ENCODE results near the gene FBXL17.

FBXL17 gene

DNA sequence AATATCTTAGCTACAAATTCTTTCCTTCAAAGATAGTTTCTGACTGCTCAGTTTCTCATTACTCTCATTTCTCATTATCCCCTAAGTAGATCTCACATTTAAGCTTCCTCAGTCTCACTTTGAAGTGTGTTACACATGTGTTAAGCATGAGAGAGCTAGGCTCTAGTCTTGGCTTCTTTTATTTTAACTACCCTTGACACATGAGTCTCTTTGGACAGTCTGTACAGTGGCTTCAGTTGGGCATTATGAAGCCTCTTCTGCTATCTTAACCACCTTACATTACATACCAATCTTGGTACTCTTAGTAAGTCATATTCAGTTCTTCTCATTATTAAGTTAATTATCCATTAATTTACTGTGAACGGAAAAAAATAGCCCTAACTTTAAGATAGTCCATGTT, 232.5 kb downstream of the FBXL17 start:
- no peak for DNase-seq (ENCODE audit: low read depth)

DNA sequence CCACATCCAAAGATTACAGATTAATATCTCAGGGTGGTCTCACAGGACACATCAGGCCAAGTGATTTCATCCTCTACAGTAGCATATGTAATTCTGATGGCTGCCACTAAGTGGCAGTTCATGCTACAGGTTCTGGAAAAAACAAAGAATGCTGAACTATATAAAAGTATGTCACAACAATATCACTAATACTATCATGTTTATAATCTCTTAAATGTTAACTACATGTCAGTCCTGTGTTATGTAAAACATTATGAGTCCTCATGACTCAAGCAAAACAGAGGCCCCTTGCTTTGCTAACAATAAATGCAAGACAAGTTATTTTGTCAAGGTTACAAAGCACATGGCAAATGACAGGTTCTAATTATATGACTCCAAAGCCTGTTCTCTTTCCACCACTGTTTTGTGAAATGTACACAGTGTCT, 233.2 kb downstream of the FBXL17 start:
- DNase-seq (ENCODE audit: low read depth): no peak

DNA sequence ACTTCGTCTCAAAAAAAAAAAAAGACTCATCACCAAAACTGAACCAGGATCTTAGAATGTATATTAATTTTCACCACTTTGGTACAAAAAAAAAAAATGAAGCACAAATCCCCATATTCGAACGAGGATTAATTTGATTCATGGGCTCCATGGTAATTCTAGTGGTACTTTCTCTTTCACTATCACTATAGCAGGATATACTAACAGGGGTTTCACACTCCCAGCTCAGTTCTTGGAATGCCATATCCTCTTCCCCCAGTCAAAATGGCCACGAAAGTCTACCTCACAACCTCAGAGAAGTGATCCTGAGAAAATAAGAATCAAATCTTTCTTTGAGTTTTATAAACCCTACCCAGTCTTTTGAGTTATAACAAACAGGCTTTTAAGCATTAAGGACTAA, 235.7 kb downstream of the FBXL17 start:
- no peak for DNase-seq (ENCODE audit: low read depth)

DNA sequence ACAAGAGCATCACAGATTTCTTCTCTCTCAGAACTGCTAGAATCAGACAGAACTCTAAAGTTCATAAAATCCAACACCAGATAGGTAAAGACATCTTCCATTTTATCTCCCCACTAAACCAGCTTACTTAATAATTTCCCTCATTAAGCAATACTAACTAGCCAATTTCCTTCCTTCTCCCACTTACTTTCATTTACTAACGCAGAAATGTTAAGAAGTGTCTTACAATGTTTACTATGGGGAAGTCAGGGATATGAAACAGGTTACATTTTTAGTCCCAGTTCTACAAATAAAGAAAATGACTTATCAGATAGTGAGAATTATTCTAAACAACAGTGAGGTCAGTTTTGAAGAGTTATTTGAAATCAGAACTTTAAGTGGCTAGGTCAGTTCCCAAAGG, 236.5 kb downstream of the FBXL17 start:
- no peak for DNase-seq (ENCODE audit: low read depth)

DNA sequence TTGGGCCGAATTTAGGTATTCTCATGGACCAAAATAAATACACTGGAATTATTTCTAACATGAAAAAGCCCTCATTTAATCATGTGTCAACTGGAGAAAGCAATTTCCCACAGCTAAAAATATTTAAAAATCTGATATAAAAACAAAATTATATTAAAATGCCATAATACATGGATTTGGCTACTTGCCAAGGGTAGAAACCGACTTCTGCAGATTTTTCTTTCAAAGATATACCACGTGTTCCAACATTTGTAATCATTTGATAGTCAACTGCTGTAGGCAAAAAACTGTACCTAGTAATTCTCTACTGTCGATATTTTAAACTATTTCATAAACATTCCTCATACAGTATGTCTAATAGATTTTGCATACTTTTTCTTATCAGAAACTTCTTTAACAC, 237.6 kb downstream of the FBXL17 start:
- no peak for DNase-seq (ENCODE audit: low read depth)

DNA sequence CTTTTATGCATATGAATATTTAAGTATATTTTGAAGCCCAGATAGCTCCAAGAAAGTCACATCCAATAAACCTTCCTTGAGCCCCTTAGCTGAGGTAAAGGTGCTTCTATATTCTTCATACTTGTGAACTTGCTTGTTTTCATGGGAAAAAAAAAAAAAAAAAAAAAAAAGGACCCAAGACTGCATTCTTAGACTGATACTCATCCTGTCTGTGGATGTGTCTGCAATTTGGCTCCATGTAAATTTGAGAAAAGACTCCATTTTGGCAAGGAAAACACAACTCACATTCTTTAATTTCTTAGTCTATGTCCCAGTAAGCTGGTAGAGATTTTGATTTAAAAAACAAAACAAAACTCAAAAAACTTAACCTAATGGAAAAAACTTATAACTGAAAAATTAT, 238.3 kb downstream of the FBXL17 start:
- no peak for DNase-seq (ENCODE audit: low read depth)

DNA sequence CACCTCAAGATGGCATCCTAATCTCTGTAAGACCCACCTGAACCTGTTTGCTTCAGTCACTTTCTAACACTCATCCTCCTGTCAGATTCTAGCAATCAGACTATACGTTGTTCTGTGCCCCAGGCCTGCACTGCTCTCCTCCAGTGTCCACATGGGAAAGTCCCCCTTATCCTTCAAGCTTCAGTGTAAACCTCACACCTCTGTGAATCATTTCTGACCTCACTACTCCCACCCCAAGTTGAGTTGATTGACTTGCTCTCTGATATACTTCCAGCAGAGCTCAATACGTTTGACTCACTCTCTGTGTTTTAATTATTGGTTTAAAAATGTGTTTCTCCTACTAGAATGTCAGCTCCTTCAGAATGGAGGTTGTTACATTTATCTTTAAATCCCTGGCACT, 240.2 kb downstream of the FBXL17 start:
- no peak for DNase-seq (ENCODE audit: low read depth)

DNA sequence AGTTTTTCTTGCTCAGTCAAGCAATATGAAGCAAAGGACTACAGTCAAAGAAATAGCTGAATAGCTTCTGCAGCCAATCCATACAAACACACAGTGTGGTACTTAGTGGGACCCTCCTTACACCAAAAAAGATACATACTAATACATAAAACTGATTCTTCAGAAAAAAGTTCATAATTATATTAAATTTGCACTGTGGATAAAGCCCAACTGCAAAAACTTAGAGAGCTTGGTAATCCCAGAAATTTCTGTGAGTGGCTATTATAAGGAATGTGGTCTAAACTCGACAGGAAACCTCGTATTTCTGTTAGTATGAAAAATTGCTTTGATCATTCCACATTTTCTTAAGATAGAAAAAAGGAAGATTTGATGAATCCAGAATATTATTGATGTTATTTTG, 245.4 kb downstream of the FBXL17 start:
- no peak for DNase-seq (ENCODE audit: low read depth)

DNA sequence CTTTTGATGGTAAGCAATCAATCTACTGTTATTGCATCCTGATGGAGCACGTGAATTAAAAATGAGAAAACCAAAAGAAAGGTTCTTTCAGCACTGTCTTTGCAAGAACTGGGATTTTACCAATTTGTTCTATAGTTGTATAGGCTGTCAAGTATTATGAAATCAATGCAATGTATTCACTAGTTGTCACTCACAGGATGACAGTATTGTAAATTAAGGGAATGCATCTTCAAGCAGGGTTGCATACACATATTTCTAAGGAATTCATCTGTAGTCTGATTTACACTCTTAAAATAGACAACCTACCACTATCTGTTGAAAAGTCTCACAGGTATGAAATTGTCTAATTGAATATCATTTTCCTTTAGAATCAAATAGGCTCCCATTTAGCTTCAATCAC, 252.8 kb downstream of the FBXL17 start:
- no peak for DNase-seq (ENCODE audit: low read depth)

DNA sequence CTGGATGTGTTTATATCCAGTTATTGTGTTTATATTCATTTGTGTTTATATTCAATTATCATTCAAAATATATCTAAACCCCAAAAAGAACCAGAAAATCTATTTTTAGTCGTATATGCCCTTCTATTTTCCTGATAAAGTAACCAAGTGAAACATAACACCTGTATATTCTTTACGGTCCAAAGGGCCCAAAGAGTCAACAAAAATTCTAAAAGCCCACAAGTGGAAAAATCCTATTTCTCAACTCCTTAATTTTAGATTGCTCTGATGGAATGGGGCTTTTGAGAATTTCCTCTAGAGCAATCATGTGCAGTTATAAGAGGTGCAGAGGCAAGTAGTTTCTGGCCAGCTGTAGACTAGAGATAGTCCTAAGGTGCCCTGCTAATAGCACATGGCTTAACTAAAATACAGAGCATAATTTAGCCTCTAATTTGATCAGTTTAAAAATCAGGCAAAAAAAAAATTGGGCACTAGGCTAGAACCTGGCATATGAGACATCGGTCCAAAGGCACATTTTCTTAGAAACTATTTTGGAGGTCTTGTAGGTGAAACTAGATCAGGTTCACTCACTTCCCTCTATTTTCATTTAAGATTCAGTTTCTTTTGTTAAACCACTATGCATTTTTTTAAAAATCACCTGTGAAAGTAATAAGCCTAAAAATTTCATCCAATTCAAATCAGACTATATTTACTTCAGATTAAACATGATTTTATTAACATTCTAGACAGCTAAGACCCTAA, 256.0 kb downstream of the FBXL17 start:
- DNase-seq (ENCODE audit: low read depth): no peak

DNA sequence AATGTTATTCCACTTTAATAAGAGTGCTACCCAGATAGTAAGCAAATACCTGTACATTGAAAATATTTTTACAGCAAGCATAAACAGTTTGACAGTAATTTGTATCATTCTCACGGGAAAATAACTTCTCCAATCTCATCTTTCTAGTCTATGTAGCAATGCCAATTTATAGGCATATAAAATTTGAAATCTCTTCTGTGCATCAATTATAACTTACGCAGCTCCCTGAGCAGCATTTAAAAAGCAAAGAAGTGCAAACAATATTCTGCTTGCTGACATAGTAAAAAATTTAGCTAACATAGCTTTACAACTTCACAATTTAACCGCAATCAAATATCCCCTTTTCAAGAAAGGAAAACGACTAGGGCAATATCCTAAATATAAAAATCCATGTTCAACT, 257.3 kb downstream of the FBXL17 start:
- DNase-seq (ENCODE audit: low read depth): no peak

DNA sequence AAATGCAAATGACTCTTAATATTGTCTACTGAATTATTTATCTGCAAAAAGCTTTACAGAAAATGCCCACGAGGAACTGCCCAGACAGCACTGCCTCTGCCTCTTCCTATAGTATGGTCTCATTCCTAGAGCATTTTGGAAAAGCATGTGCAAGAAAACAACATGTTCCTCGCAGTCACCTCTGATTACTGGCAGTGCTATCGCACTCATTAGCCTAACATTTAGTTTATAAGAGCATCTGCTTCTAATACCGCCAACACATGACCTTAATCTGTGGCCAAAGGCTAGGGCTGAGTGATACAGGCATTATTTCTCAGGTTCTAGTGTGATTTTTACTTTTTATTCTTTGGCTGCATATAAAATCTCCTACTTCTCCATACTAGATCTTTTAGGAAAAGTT, 259.2 kb downstream of the FBXL17 start:
- no peak for DNase-seq (ENCODE audit: low read depth)

DNA sequence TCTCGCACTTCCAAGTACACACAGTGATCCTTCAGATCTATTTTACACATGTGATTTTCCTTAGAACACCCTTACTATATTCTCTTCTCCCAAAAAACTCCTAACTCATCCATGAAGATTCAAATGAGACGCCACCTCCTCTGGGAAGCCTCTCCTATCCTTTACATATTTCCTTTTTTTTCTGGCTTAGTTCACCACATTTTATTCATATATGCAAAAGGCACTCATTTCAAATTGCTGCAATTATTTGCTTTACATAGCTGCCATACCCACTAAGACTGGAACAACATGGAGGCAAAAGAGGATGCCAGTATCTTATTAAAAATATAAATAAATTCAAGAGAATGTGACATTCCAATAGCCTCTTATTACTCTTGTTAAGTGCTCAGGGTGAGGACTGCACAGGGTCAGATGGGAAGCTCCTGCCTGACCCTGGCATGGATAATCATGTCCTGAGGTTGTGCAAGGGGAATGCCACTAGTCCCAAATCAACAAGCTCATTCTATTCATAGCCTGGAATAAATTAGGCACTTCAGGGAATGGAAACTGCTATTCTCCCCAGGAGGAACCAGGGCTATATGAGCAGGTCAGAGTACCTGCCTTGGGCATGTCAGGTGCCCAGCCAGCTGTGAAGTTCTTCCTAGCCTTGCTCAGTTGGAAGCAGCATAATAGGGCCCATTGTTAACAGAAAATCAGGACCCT, 262.9 kb downstream of the FBXL17 start:
- no peak for DNase-seq (ENCODE audit: low read depth)

DNA sequence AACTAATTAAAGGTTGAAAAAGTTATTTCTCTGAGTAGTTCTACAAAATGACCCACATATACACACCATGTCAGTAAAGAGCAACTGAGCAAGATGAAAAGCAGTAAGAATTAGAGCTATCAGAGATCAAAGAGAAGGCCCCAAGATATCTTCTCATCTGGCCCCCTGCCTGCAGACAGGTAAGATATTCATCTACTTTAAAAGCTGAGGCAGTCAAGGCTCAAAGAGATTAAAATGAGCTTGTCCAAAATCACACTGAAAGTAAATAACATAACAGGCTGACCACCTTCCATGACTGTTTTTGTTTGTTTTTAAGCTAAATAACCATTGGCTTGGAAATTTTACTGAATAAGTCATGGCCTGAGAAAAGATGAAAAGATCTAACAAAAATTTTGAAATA, 266.2 kb downstream of the FBXL17 start:
- DNase-seq (ENCODE audit: low read depth): no peak

DNA sequence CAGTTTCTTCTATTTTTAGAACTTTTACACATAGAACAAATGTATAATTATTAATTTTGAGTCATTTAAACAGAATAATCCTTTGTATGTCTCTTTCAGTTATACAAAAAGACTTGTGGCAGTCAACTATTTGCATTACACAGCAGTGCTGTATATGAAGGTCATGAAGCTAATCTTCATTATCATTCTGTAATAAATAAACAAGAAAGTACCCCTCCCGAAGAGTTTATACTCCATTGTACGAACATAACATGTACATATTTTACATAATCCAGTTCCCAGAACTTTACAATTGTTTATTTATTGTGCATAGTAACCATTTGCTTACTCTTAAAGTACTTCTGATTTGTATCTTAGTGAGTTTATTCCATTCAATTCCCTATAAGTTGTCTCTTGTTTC, 267.9 kb downstream of the FBXL17 start:
- no peak for DNase-seq (ENCODE audit: low read depth)

DNA sequence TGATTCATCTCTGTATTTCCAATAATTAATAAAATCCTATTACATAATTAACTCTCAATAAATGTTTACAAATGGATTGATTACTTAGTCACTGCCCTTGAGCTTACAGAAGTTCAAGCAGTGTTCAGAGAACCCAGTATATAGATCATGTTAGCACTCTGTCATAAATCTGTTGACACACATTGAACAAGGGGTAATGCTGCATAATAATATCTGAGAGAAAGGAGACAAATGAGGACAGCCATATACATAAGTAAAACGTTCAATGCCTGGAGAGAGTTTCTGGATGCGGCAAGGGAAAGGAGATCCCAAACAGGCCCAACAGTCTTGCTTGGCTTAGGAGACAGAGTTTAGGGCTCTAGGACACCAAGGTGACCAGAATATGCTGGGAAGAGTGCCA, 270.2 kb downstream of the FBXL17 start:
- DNase-seq (ENCODE audit: low read depth): no peak

DNA sequence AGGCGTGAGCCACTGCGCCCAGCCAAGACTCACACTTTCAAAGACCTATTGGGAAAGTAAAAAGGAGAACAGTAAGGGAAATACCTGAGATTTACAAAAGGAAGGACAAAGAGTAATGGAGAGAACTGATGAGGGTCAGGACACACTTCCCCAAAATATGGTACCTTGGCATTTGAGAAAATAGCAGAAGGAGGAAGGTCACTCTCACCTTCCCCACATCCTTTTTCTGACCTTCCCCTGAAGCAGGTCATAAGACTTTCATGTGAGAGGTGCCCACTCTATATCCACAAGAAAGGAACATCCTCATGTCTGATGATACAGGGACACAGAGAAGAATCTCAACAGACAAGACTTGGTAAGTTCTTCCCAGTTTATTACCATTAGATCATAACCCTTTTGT, 272.8 kb downstream of the FBXL17 start:
- no peak for DNase-seq (ENCODE audit: low read depth)

DNA sequence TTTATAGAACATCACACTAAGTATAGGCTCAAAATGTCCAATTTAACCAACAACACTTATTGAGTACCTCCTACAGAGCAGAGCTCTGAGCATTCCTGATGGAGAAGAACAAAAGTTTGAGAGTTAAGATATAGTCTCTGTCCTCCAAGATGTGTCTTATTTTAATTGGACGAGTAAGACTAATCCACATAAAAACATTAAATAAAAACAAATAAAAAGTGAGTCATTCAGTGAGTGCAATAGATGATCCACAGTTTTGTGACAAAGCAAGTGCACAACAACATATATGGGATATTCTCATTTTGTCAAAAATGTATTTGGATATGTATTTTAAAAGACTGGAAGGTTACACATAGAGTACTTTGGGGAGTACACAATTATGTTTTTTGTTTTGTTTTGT, 277.4 kb downstream of the FBXL17 start:
- no peak for DNase-seq (ENCODE audit: low read depth)

DNA sequence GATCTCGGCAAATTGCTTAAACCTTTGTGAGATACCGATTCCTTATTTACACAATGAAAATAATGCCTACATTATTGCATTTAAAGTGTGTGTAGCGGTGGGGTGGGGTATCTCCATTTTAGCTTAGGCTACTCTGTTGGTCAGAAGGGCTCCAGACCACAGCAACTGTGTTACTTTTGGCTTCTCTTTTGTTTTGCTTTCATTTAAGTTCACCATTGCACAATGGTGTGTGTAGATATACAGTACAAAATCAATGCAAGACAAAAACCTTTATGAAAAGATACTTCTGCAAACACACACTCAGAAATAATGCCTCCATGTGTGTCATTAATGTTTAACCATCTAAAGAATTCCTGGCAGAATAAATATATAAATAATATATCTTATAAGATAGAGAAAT, 279.4 kb downstream of the FBXL17 start:
- no peak for DNase-seq (ENCODE audit: low read depth)

DNA sequence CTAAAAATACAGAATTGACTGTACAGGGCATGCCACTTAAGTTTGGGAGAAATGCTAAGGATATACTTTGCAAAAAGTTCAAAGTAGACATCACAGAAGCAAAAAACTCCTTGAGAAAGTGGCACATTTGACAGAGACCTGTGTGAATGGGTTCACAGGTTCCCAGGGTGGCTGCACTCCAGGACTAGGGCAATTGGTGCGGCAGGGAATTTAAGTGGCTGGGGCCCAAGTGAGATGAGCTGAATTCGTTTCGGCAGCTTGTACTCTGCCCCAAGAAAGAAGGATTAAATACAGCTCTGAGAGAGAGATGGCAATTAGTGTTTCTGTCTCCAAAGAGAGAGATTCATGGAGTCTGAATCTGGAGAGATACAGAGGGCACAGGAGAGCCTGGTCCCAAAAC, 280.1 kb downstream of the FBXL17 start:
- DNase-seq (ENCODE audit: low read depth): no peak

DNA sequence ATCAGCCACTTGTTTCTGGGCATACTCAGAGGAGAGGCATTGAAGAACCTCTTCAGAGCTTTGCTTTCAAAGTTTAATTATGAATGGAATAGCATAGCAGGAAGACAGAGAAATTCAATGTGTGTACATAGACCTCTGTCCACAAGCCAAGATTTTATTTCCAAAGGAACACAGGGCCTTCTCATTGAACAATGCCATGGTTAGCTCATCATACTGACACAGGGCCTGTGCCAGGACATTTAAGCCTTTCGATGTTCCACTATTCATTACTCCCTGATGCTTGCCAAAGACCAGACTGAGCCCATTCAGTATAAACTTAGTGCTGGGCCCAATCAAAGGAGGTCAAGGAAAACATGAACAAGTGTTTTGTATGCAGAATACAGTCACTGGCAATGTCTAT, 280.8 kb downstream of the FBXL17 start:
- no peak for DNase-seq (ENCODE audit: low read depth)

DNA sequence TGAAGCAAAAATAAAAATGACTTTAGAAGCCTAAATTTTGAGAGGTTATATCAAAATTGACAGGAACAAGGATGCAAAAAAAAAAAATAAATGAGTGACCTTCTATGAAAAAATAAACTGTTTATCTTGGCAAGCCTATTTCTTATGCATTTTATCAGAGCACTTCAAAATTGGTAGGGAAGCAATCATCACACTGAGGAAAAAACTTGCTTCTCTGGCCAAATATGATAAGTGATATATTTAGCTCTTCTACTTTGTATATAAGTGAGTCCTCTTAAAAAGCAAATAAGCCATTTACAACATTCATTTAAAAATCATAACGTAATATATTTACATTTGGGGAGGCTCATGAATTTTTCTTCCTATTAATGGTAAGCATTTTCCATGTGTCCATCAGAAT, 287.1 kb downstream of the FBXL17 start:
- no peak for DNase-seq (ENCODE audit: low read depth)

DNA sequence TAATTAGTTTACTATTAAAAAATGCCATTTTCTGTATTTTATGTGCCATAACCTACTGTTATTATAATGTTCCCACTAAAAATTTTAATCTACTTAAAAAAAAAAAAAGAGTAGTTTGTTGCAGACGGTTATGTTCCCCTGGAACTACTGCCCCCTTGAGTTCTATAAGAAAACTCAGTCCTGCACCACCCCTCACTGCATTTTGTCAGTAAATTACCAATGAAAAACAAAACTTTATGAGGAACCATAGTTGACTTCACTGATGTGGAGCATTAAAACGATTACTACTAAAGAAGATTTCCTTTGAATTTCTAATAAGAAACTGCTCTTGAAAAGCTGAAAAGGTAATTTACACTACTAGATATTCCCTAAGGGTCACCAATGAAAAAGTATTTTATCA, 288.7 kb downstream of the FBXL17 start:
- no peak for DNase-seq (ENCODE audit: low read depth)

DNA sequence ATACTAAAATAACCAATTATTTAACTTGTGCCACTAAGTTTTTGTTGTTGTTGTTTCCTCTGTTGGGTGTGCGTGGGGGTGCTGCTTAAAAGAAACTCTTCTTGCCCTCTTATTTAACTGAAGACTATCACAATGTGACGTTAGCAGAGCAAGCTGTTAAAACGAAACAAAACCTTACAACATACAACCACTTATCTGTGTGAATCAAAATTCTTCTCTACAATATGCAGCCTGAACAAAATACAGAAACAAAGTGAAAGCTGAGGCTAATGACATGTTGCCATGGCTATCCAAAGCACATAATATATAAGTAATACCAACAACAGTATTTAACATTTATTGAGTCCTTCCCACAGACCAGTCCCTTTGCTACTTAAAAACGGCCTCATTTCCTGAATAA, 291.0 kb downstream of the FBXL17 start:
- DNase-seq (ENCODE audit: low read depth): no peak
